NCI-H748 treated with DMSO at 0.1 percent for 48 hours (cell line): ENCODE measurements around the gene ABHD6.
"Not testable (repeated sequence)": the region's sequence is repeated elsewhere in the genome, so short reads cannot be mapped to it uniquely, and the experiment has no call there.

Experiments
- DNase-seq: peaks from one replicate; lab custom pipeline; 2025; lab: John Stamatoyannopoulos, UW

ABHD6 gene

DNA sequence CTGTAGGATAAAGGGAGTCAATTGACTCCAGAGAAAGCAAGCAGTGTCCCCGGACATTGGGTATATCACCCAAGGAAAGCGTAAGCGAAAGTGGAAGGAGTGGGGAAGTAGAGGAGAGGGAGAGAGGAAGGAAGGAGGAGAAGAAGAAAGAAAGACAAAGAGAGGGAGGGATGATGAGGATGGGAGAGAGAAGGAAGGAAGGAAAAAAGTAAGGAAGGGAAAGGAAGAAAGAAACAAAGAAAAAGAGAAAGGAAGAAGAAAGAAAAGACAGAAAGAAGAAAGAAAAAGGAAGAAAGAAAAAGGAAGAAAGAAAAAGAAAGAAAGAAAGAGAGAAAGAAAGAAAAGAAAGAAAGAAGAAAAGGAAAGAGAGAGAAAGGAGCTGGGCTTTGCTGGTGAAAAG is 27.7 kb upstream of the ABHD6 start:
- no peak for DNase-seq

DNA sequence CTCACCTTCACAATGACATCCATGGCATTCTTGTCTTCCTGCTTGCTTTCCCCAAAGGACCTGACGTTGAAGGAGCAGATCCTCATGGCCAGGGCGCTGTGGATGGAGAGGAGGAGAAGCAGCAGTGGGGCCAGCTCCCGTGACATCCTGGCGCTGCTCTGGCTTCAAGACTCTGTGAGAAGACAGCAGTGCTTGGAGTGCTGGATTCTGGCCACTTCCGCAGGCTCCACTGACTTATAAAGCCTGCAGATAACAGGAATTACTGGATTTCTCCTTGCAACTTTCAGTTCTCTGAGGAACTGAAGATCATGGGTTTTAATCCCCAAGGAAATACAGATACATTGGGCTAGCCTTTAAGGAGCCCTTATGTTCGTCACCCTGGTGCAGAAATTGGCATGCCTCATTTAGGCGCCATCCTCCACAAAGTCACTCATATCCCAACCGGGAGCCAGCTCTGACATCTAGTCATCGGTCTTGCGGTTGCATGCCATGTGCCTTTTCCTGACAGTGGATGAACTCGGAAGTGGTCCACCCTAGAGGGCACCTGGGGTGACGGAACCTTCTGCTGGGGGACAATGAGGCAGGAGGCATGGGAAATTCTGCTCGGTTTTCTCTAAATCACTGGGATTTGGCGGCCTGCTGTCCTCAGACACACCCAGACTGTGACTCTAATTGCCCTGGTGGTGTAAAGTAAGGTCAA is 26.7 kb upstream of the ABHD6 start, which contains the start of gene DNASE1L3:
Gene DNASE1L3 (minus strand): TSS at position 212 of the 700 bp plus-strand sequence. CDS start 66 bp downstream, at position 146.
- no peak for DNase-seq

DNA sequence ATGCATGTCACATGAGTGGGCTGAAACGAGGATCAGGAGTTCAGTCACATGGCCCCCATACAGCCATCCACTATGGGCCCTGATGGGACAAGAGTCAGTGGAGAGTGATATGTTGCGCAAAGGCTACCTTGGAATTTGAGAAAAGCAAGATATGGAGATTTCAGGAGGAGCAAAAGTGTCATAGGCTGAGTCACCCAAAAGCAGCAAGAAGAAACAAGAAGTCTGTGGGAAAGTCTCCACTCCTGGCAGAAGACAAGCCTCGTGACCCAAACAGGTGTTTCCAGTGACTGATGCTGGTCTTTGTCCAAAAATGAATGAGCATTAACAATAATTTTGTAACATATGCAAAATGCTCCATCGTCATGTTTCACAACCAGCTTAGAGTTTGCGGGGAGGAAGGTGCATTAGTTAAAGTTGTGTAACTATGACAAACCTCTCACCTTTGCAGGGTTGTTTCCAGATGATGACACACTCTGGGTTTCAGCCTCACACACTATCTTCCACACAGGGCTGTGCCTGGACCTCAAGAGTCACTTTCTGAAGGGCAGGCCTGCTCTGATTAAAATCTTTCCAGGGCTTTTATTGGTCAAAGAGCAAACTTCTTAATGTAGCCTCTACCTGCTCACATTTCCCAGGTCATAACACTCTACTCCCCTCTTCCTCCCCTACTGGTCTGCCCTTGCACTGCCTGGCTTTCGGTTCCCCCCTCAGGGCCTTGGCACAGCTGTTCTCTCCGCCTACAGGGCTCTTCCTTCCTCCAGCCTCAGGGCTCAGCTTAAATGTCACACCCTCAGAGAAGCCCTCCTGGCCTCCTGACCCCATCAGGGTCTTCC is 22.9 kb upstream of the ABHD6 start:
- no peak for DNase-seq

DNA sequence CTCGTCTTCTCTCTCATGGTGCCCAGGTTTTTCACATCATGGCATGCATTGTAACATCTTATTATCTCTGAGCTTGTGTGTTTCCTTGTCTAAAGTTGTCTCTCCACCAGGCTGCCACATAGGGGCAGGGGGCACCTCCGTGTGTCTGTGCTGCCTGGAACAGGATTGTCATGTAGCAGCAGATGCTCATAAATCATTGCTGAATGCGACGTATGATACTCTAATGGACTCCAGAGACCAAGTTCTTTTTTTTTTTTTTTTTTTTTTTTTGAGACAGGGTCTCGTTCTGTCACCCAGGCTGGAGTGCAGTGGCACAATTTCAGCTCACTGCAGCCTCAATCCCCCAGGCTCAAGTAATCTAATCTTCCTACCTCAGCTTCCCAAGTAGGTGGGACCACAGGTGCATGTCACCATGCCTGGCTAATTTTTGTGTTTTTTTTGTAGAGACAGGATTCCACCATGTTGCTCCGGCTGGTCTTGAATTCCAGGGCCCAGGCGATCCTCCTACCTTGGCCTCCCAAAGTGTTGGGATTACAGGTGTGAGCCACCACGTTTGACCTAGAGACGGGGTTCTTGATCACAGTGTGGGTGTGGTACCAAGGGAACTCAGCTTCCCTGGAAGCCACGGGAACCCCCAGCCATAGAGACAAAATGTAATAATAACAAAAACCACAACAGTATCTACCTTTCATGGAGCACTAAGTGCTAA is 22.1 kb upstream of the ABHD6 start:
- DNase-seq: no peak

DNA sequence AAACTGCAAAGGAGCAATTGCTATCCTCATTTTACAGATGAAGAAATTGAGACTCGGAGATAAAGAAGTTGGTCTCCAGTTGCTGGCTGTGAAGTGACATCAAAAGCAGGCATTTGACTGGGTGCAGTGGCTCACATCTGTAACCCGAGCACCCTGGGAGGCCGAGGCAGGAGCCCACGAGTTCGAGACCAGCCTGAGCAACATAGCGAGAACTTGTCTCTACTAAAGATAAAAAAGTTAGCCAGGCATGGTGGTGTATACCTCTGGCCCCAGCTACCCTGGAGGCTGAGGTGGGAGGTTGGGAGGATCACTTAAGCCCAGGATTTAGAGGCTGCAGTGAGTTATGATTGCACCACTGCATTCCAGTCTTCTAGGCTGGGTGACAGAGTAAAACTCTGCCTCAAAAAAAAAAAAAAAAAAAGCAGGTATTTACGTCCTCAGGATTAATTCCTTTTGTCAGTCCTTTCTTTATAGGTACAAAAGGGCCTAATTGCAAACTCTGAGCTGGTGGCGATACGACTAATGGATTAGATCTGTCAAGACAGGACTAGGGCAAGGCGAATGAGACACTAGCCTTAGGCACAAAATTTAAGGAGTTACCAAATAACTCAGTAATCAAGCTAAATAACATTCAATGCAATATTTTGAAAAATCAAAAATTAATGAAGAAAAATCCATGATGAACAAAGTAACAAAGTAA is 20.9 kb upstream of the ABHD6 start:
- no peak for DNase-seq

DNA sequence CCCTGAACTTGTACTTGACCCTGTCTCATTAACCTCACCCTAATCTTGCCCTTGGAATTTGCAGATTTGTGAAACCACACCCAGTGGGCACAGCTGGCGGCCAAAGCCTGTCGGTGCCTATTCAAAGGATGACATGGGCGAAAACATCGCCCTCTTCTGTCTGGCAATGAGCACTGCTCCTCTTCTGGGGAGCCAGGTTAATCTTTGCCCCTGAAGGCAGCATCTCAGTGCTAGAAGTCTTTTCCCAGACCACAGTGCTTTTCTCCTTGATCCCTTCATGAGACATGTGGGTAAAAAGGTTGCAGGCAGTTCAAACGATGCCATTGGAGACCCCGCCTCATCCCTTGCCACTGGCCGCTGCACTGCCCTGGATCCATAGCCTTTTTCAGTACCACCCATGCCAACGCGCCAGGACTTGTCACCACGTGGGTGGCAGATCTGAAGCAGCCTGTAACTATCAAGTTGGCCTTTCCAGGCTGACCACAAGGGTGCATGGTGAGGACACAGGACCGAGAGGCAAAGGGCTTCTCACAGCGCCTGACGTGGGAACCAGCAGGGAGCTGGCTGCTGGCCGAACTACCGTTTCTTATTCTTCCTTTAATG is 20.3 kb upstream of the ABHD6 start:
- DNase-seq: peak; percentile 15

DNA sequence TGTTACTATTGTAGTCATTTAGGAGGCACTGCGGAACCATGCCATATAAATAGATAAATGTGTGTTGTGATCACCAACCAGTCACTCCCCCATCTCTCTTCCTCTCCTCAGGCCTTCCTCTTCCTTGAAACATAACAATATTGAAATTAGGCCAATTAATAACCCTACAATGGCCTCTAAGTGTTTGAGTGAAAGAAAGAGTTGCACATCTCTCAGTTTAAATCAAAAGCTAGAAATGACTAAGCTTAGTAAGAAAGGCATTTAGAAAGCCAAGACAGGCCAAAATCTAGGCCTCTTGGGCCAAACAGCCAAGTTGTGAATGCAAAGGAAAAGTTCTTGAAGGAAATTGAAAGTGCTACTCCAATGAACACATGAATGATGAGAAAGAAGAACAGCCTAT is 18.7 kb upstream of the ABHD6 start:
- no peak for DNase-seq

DNA sequence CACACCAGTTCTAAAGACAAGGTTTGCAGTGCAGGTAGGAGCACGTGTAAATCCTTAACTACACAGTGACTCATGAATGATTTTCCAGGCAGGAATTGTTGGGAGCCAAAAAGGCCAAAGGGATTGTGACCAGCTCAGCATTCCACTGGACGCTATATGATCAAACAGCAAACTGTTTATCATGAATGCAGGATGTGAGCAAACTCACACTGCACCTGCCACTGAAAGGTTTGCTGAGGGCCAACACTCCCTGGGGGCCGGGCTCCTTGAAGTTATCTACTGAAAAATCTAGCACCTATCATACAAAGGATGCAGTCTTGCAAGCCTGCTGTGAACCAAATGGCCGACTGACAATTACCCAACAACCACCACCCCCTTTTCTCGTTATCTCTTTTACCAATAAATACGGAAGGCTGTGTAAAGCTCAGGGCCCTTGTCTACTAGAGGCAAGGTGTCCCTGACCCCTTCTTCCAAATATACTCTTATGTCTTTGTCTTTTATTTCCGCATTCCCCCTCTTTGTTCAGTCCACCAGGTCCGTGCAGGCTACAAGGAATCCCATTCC is 15.3 kb upstream of the ABHD6 start:
- no peak for DNase-seq

DNA sequence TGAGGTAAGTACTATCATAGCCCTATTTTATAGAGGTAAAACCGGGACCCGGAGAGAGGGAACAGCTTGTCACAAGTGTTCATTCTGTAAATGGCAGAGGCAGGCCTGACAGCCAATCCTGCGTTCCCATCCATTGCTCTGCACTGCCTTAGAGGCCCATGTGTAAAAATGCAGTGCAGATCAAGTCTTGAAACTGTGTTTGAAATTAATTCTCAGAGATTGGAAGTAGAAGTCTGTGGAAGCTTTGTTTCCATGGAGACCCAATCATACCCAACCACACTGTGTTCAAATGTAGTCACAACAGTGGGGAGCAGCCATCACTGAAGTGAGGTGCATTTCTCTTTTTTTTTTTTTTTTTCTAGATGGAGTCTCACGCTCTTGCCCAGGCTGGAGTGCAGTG is 13.7 kb upstream of the ABHD6 start:
- DNase-seq: no peak

DNA sequence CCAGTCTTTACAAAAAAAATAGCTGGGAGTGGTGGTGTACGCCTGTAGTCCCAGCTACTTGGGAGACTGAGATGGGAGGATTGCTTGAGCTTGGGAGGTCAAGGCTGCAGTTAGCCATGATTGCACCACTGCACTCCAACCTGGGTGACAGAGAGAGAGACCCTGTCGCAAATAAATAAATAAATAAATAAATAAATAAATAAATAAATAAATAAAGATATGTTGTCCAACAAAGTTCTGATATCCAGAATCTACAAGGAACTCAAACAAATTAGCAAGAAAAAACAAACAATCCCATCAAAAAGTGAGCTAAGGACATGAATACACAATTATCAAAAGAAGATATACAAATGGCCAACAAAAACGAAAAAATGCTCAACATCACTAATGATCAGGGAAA is 9.7 kb upstream of the ABHD6 start:
- DNase-seq: not testable (repeated sequence)

DNA sequence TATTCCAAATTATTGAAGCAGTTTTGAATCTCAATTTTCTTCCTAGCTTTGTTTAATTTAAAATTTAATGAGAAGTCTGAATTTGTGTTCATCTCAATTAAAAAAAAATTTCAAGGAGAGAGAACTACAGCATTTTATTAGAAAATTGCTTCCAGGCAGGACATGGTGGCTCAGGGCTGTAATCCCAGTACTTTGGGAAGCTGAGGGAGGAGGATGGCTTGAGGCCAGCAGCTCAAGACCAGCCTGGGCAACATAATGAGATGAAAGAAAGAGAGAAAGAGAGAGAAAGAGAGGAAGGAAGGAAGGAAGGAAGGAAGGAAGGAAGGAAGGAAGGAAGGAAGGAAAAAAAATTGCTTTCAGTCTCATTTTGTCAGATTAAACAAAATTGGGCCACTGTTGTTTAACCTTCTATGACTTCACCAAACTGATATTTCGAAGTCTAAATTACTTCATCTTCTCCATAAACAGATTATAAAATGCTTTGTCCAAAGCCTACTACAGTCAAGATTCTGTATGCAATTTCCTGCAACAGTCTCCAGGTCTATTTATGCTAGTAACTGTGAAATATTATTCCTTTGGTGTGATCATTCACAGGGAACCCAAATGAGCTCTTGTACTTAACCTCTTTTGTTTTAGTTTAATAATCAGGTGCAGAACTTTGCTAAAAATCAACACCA is 6.6 kb upstream of the ABHD6 start:
- no peak for DNase-seq

DNA sequence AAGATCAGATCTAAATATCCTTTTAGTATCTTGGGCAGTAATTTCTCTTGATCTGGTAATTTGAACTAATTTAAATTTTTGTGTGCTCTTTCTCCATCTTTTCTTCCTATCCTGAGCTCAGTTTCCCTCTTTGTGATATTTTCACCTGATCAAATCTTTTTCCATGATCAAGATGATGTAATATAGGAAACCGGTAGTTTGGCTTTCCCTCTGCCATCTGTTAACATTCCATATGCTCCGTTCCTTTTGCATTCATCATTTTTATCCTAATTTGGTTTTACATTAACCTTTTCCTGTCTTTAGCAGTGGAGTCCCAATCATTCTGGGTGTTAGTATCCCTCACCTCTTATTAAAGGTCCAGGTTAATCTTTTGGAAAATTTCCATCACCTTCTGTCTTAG is 5.9 kb upstream of the ABHD6 start:
- DNase-seq: no peak

DNA sequence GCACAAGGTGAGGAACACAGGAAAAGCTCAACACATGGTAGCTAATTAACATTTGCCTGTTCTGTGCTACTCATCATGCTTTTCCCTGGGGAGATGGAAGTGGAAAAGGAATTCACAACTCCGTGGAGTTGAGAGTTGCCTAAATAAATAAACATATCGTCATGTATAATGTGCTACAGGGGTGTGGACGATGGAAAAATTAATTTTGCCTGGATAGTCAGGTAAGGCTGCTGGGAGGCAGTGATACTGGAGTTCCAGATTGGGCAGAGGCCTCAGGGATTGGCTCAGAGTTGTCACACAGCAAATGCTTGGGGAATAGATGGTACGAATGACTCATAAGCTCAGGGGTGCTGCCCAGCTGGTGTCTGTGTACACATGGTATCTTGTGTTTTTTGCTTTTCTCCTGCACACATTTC is 3.1 kb upstream of the ABHD6 start:
- no peak for DNase-seq

DNA sequence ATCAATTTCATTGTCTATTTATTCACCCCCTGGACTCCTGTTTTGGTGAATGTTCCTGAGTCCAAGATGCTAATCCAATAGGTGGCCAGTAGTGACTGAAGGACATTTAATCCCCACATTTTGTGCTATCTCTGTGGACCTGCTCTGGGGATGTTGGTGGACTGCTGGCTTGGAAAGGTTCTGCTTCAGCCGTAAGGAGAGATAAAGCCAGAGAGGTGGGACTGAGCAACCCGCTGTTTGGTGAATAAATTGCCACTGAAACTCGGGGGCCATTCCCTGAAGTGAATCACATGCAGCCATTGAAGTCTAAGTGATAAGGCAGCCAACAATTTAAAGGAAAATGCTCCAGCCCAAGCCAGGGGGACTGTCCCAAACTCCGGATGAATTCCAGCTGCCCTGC is 1.6 kb upstream of the ABHD6 start:
- no peak for DNase-seq

DNA sequence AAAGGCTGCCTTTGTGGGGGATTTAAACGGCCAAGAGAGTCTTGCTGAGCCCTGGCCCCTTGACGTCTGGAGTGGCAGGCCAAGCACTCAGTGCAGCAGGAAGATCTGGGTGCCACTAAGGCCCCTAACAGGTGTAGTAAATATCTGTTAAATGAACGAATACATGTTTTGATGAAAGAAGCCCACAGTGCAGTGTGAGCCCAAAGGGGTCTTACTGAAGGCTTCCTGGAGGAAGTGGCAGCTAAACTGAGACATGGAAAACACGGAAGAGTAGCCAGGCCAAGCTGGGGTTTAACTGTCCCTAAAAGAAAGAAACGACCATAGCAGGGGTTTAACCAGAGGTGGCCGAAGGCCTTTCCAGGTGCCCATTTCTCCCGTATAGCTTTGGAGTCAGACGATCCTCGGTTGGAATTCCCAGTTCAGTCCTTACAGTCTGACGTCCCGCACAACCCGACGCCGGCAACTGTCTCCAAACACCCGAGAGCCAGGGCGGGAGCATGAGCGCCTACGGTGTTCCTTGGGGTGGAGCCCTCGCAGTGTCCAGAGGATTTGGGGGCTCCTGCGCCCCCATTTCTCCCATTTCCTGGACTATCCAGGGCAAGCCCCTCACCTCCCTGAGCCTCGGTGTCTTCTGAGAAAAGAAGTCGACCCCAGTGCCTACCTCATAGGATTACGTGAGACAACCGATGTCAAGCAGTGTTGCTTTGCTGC is 910 bp upstream of the ABHD6 start:
- DNase-seq: no peak

DNA sequence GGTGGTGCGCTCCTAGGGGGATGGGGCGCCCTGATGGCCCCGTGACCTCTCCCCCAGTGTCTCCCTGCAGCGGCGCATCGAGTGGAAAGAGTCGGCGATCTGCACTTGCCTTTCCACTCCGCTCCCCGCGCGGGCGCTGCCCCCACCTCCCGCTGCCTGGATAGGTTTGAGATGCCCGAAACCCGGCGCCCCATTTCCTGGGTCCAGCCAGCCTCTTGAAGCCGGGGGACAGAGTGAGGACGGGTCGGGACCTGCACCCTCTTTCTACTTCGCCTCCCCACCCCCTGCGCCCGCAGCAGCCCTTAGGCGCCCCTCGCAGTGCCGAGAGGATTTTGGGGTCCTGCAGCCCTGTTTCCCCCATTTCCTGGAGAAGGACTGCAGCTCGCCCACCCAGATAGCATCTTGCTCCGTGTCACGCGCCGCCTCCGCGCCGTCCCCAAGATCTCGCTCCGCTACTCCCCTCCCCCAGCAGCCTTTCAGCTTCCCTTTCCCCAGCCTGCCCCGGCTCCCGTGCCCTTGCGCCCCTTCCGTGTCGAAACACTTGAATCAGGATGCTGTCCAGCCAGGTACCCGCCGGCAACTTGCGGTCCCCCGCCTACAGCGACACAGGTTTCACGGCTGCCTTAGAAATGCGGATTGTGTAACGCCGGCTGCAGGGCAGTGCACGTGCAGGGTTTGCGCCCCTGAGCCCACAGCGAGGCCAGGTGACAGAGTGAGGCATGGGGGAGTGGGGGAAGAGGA is 519 bp downstream of the ABHD6 start:
- no peak for DNase-seq

DNA sequence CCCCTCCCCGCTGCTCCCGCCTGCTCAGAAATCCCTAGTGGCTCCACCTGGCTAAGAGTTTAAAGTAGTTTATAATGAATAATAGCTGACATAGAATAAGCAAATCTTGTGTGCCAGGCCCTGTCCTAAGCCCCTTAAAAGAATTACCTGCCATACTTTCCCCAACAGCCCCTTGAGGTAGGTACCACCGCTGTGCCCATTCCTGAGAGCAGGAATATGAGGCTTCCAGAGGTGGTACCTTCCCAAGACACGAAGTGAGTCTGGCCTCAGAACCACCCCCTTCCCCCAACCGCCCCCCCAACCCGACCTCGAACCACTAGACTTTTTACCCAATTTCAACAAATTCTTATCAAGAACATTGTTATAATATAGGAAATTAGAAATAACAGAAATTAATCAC is 1.2 kb downstream of the ABHD6 start:
- DNase-seq: no peak

DNA sequence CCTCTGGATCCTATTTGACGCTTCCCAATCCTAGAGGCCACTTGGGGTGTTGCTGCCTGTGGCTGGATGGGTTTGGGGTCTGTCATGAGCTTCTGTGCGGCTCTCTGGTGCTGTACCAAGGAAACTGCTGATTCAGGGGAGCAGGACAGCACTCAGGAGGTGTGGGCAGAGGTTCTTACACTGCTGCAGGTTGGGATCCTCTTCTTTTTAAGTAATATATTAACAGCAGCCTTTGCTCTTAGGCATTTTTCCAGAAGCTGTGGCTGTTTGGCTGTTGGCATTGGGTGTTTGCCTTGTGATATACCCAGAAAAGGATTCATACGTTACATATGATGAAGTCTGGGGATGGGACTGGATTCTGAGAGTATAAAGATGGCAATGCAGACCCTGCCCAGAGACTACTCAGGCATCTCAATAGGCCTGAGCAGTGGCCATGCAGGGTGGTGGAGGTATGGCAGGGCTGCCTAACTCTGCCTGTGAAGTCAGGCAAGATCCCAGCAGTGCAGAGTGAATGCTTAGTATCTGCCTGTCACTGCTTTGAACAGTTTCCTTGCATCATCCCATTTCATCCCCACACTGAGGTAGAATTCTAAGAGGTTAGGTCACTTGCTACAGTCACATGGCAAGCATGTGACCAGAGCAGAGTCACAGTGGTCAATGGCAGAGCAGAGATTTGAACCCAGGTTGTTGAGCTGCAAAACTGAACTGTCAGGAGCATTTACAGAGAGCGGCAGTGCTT is 3.9 kb downstream of the ABHD6 start:
- DNase-seq: no peak

DNA sequence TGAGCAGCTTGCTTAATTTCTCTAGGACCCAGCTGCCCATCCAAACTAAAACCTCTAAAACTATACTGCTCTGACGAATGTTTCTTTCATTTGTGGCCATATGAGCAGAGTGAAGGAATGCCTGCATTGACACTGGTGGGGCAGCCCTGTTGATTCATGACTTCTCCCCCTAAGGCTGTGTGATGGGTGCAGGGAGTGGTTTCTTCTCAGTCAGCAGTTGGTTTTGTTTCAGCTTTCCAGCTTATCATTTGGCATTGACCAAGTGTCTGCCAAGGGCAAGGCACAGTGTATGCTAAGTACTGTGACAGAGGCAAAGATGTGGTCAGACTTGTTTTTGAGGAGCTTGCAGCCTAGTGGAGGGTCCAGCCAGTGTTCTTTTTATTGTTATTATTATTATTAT is 4.7 kb downstream of the ABHD6 start:
- DNase-seq: no peak
